Stimulated activated CD4-positive, alpha-beta T cell treated with anti-CD3 and anti-CD28 coated beads, Interleukin-4, amount 100 ng/mL, for 4 hours (primary cell): ENCODE data around the gene KRT77.
"Not testable (repeated sequence)": the region's sequence is repeated elsewhere in the genome, so short reads cannot be mapped to it uniquely, and the experiment has no call there.

Experiments
- DNase-seq, 2 experiments: peaks; one replicate each; pipeline ENCODE4 v3.0.0-alpha.2; 2020

The KRT77 gene

GRCh38 chr12:52673713-52674432 lies 29.5 kb downstream of the KRT77 start:
- DNase-seq, result no peak

DNA sequence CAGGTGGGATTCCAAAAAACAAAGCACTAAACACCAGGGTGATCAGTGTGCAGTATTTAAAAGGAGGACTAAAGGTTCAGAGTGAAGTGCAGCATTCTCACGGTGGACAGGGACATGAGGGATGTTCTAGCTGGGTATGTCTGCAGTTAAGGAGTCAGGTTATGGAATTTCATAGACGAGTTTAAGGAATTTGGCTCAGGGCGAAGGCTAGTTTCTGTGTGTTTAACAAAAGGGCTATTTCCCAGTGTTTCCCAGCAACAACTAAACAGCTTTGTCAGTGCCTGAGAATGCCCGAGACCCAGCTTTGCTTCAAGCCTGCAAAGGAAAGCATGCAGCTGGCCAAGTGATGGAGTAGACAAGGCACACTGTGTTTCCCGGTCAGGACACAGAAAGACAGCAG lies 30.1 kb downstream of the KRT77 start:
- DNase-seq, result no peak

DNA sequence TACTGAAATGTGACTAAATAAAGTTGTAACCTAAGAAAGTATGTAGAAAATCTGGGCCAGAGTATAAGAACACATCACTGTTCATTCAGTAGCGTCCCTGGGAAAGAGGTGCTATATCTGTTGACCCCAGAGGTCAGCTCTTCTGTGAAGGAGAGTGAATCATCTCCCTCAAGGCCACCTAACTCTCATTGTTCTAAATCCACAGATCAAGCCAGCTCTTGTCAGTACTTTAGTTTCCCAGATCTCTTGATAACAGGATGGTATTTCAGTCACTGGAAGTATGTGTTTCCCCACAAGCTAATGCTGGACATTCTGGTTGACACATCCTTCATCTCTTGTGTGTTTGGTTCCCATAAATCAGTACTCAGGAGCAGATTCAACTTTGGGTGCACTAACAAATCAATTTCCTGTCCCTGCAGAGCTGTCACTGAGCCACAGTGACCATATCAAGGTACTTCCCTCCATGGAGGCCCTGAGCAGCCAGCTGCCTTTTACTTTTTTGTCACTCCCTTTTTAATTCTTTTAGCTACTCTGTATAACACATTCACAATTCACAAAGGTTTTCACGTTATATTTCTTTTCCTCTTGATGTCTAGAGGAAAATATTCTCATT lies 30.9 kb downstream of the KRT77 start:
- DNase-seq, result no peak

DNA sequence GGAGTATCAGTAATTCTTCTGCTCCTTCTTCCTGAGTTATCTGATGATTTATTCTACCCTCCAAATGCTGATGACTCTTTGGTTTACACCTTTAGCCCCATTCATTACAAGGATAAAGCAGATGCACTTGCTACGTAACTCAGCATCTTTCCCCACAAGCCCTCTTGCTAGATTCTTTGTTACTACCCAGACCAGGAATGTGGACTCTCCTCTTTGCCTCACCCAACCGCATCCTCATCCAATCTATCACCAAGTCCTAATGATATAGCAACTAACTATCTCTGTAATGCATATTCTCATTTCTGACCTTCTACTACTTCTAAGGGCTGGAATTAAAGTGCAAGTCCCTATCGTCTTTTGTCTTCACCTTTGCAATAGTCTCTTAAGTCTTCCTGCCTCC lies 32.4 kb downstream of the KRT77 start:
- DNase-seq, result no peak

GRCh38 chr12:52670506-52670905 lies 32.8 kb downstream of the KRT77 start:
- DNase-seq, result no peak

- DNase-seq, result not testable (repeated sequence)
Measured at GRCh38 chr12:52669941-52670340, 33.4 kb downstream of the KRT77 start.

DNA sequence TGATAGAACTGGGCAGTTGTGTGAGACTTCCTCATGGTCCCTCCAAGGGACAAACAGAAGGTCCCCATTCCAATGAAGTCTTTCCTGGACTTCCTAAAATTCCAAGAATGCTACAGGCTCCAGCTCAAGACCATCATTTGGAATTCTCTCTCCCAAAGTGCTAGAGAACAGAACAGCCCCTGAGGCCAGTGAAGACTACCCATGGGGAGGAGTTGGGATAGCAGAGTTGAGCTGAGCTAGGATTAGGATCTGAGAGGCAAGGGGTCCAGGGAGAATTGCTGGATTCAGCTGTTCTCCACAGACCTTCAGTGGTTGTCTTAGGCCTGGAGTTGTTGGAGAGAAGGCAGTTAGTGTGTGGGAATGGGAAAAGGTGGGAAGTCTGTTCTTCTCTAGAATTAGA lies 33.9 kb downstream of the KRT77 start:
- no peak for DNase-seq

DNA sequence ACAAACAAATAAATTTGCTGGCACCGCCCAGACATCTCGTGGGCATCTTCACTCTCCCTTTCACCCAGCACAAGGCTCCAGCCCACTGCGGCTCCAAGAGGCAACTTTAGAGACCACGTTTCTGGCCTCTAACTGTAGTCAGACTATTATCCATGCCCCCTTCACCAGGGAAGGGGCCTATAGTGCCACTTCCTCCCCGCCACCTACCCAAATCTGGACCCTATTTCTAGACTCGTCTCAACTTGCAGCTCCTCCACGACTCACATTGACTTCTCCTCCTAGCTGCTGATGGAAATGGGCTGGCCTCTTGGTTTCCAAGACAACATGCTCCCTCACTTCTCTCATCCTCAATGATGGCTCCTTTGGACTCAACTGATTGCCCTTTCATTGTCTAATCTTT lies 35.4 kb downstream of the KRT77 start:
- DNase-seq, result no peak

DNA sequence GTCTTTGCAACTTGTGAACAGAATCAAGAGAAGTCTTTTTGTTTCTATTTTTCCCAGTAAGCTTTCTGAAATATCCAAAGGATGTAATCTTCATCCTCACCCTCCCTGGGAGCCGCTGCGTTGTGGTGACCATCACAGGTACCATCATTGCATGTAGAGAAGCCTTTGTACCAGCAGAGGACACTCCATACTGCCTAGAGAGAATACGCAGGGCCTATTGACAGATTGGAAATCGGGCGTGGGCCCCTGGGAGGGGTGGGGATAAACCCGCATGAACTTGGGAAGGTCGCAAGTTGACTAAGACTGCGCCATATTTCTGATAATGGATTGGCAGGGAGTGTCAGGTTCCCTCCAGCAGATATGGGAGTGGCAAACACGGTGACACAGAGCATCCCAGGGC lies 35.8 kb downstream of the KRT77 start:
- no peak for DNase-seq

- DNase-seq, result no peak
Measured at GRCh38 chr12:52666471-52666870, 36.9 kb downstream of the KRT77 start.

- no peak for DNase-seq
Measured at GRCh38 chr12:52663420-52663819, 39.9 kb downstream of the KRT77 start.

DNA sequence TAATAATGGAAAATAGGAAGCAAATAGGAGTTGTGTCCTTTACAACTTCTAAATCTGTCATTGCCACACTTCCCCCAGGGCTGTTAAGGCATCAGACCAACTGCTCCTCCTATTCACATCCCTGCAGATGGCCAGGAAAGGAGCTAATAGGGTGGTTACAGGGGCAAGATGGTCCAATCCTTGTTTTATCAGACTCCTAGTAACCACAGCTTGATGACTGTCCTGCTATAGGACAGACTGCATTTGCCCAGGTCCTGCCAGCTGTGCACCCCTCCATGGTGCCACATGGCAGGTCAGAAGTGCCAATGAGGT lies 40.5 kb downstream of the KRT77 start:
- DNase-seq, result no peak

GRCh38 chr12:52662093-52662917 lies 41.0 kb downstream of the KRT77 start:
- DNase-seq, result no peak

- DNase-seq, result no peak
Measured at GRCh38 chr12:52661668-52662067, 41.7 kb downstream of the KRT77 start.

DNA sequence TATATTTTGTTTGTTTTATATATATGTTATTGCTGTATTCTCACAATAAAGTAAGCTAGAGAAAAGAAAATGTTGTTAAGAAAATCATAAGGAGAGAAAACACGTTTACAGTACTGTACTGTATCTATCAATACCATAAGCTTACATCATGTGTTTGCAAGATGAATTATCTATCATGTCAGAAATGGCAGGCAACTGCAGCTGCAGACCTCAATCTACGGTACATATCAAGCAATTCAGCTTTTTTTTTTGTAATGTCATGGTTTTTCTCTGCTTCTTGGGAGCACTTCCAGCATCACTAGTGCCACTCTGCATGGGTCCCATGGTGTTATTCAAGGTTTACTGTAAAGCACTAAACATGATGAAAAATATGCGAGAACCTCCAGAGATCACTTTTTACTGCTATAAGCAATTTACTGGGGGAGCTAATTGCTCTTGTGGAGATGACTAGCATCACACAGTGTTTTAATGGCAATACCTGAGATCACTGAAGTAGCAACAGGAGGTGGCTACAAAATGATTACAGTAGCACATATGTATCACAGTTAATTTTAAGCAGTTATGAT lies 42.3 kb downstream of the KRT77 start:
- no peak for DNase-seq

- DNase-seq, result no peak
Measured at GRCh38 chr12:52659951-52660350, 43.4 kb downstream of the KRT77 start.

DNA sequence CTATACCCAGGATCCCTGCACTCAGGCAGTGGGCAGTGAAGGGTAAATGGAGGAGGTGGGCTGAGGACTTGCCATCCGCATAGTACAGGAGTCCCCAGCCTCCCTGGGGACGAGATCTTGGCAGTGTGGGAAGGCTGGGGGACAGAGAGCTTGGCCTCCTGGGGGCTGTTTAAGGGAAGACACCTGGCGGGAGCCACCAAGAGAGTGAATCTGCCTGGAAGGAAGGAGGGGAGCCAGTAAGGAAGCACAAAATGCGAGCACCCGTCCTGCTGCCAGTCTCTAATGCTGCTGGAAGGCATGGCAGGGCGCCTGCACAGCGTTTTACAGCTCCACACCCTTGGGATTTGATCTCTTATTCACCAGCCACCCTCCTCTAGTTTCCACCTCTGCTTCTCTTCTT lies 43.9 kb downstream of the KRT77 start:
- no peak for DNase-seq

DNA sequence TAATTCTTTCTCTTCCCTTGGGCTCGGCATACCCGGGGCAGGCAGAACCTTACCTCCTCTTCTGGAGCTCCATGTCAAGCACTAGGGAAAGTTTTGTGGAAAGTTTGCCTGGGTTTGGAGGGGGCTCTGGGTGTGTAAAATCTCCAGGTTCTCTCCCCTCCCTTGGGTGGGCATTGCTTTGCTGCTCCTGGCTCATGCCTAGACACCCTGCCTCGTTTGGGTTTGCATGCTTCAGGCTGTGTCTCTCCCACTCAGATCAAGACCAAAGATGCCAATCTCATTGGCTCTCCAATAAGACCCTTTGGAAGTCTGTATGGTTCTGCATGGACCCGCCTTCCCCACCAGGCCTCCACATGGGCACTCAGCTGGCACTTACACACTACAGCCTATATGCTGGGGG lies 45.1 kb downstream of the KRT77 start:
- no peak for DNase-seq

- DNase-seq, result no peak
Measured at GRCh38 chr12:52657250-52657902, 45.9 kb downstream of the KRT77 start.

DNA sequence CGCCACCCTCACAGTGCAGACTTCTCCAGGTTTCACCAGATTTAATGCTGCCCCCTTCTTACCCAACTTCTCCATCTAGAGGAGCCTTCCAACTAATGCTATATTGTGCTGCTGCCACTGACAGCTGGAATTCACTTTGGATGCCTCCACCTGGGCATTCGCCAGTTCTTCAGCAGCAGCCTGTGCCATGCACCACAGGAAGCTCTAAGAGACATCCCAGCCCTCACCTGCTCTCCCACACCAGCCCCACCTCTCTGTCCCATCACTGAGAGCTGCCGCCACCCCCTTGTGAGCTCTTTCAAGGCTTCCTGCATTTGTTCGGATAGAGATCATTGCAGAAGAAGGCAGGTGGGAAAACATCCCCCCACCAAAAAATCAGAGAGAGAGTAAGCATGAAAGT lies 46.7 kb downstream of the KRT77 start:
- DNase-seq, result no peak

- no peak for DNase-seq
Measured at GRCh38 chr12:52655720-52656124, 47.6 kb downstream of the KRT77 start.

DNA sequence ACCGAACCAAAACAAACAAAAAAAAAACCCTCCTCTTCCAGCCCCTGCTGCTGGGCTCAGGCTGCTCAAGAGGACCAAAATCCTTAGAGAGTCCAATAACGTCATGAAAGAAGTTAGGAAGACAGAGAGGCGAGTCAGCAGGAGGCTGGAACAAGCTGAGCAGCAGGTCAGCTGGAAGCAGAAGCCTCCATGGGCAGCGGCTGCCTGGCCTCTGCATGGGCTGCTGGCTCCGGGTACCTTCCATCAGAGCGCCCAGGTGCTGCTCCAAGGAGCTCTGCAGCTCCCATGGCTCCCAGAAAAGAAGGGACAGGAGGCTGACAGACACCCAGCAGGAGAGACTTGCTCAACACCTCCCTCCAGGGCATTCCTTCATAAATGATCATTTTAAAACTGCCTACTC lies 48.1 kb downstream of the KRT77 start:
- DNase-seq, result no peak

DNA sequence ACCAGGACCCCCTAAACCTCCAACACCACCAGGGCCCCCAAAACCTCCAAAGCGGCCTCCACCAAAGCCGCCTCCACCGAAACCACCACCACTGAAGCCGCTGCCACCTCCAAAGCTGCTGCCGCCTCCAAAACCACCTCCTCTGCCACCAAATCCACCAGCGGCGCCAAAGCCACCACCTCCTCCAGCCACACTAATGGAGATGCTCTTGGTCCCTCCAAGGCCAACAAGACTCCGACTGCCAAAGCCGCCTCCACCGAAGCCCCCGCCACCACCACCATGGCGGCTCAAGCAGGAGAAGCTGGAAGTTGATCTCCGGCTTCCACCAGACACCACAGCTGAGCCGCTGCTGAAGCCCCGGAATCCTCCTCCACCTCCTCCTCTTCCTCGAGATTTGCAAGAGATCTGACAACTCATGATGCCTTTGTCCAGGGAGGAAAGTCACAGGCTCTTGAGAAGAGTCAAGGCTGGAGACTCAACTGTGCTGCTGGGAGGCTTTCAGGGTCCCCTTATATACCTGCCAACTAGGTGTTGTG lies 51.5 kb downstream of the KRT77 start, which contains the start of gene KRT2:
TSS of gene KRT2 (minus strand) at position 486 of the 536 bp plus-strand sequence. CDS start at position 417, 69 bp downstream.
- DNase-seq, result no peak
